ENCODE measurements around the gene ADSS1.

GRCh38 chr14:104723651-104724406 lies at the start of gene ADSS1:
- TF ChIP-seq CTCF (IDR thresholded peaks at IDR 0.05) (peak; percentile 86 to 93), EP300 (IDR thresholded peaks at IDR 0.05) (no peak), POLR2AphosphoS5 (IDR thresholded peaks at IDR 0.05) (no peak)

Data from suprapubic skin (tissue), 4 donors.